ENCODE data around the gene MRPL1. TPM values are rescaled to one million over a fixed set of nuclear protein-coding genes. Genes with fewer than 3 reads are reported as not detected.

MRPL1 gene
- total and polyA plus RNA-seq, 2 of the 13 experiments (the other 11 are each of a cell fraction or from before 2014, with no cell fraction given) = 23.3 to 61.5 TPM

GRCh38 chr4:77819843-77820648 is 42.6 kb upstream of the MRPL1 start (continued):
- 0 out of 2 replicates have a peak, but pooled peaks have one; percentile 29 for TF ChIP-seq PREB (CRISPR knock-in tag; IDR thresholded peaks at IDR 0.05)
- TF ChIP-seq MAFG (CRISPR knock-in tag; IDR thresholded peaks at IDR 0.05) = no peak
- 0 out of 2 replicates have a peak, but pooled peaks have one; percentile 38 for TF ChIP-seq IRX3 (CRISPR knock-in tag; IDR thresholded peaks at IDR 0.05; ENCODE audit: borderline replicate concordance, low read depth)
- 0 out of 2 replicates have a peak, but pooled peaks have one; percentile 62 for TF ChIP-seq ZNF572 (CRISPR knock-in tag; IDR thresholded peaks at IDR 0.05)
- peak; percentile 89 for TF ChIP-seq ARNT2 (CRISPR knock-in tag; IDR thresholded peaks at IDR 0.05; ENCODE audit: low read depth)
- peak; percentile 65 for TF ChIP-seq AGO2 (optimal IDR thresholded peaks at IDR 0.05; ENCODE audit: low read depth, low read length)
- TF ChIP-seq TBX3 (IDR thresholded peaks at IDR 0.05; ENCODE audit: borderline replicate concordance) = peak; percentile 31; the same call in 1 of the 2 replicates
- TF ChIP-seq YEATS4 (CRISPR knock-in tag; IDR thresholded peaks at IDR 0.05; ENCODE audit: borderline replicate concordance) = peak; percentile 69; the same call in 1 of the 2 replicates
- peak; percentile 55; the same call in 1 of the 2 replicates for TF ChIP-seq ELF4 (CRISPR knock-in tag; IDR thresholded peaks at IDR 0.05; ENCODE audit: borderline replicate concordance)
- no peak for TF ChIP-seq ZNF878 (CRISPR knock-in tag; IDR thresholded peaks at IDR 0.05)
- no peak for TF ChIP-seq KLF9 (CRISPR knock-in tag; IDR thresholded peaks at IDR 0.05; ENCODE audit: low read depth)
- peak; percentile 57; the same call in 1 of the 2 replicates for TF ChIP-seq HNF1B (CRISPR knock-in tag; IDR thresholded peaks at IDR 0.05)
- no peak for TF ChIP-seq NR2C2 (CRISPR knock-in tag; IDR thresholded peaks at IDR 0.05; ENCODE audit: borderline replicate concordance)
- TF ChIP-seq KMT2A (CRISPR knock-in tag; IDR thresholded peaks at IDR 0.05) = peak; percentile 84
- TF ChIP-seq ZNF501 (CRISPR knock-in tag; IDR thresholded peaks at IDR 0.05) = peak; percentile 84
- TF ChIP-seq ZNF275 (CRISPR knock-in tag; IDR thresholded peaks at IDR 0.05; ENCODE audit: borderline replicate concordance) = 0 out of 2 replicates have a peak, but pooled peaks have one; percentile 26
- peak; percentile 78; the same call in 1 of the 2 replicates for TF ChIP-seq ZNF224 (CRISPR knock-in tag; IDR thresholded peaks at IDR 0.05)
- no peak for TF ChIP-seq ZBTB46 (CRISPR knock-in tag; IDR thresholded peaks at IDR 0.05; ENCODE audit: borderline replicate concordance)
- no peak for TF ChIP-seq ZNF780A (CRISPR knock-in tag; IDR thresholded peaks at IDR 0.05)
